ENCODE measurements around the gene CSNK1G1.
"Not testable (repeated sequence)": the region's sequence is repeated elsewhere in the genome, so short reads cannot be mapped to it uniquely, and the experiment has no call there.

The CSNK1G1 gene

DNA sequence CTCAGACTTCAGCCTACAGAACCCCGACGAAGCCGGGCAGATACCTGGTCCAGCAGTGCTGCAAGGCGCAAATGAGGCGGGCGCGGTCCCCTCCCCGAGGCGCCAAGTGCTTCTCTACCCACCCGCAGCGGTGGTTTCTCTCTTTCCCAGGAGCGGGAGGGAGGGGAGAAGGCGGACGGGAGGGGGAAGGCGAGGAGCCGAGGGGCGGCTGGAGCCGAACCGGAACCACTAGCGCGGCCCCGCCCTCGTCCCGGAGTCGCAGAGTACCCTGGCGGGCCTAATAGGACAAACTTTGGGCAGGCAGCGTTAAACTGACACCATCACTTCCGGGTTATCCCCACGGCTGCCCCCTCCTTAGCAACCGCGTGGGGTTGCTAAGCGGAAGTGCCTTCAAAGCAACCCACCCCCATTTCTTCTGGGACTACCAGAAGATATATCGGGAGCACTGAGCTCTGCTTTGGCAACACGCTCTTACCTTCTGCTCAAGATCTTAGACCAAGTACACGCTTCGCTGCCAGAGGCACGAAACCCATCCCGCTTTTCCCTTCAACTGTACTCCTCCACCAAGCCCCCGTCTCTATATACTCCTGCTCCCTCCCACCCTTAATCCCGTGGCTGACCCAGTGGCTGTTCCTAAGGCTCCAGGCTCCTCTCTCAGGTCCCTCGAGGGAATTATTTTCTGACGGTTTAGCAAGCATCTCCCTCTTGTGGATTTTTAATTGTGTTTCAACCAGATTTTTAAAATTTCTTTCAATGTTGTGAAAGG is at the start of gene CSNK1G1:
TSS of gene CSNK1G1 (minus strand) at position 230 of the 766 bp plus-strand sequence. CDS start 55,674 bp downstream, outside the sequence.
- peak; percentile 86 for DNase-seq (ENCODE audit: low read depth)

DNA sequence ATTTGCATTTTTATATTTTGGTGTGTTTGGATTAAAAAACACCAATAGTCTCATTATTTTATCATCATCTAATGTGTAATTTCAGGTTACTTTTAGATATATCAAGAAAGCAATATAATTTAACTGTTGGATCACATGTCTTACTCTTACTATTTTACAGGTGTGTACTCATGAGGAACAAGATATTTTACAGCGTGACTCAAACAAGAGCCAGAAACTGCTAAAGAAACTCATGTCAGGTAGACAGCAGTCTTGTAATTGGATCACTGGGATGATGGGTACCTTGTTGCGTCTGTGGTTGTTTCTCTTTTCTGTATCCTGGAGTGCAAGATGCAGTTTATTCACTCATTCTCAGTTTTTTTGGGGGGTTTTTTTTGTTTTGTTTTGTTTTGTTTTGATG is 44.6 kb upstream of the CSNK1G1 start:
- DNase-seq (ENCODE audit: low read depth) = no peak

DNA sequence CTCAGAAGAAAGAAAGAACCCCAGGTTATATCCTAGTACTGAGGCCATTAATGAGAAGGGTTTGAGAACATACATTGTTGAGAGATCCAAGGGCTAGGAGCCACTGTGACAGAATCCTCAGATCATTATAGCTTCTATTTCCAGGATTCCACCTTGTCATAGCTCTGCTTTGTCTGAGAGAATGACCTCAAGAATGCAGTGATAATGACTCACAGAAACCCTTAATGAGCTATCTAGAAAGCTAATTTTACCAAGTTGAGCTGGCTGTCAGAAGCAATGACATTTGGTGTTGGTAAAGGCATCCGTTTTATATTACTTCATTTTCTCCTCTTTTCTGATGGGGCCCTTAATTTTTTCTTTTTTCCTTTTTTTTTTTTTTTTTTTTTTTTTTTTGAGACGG is 42.6 kb upstream of the CSNK1G1 start:
- no peak for DNase-seq (ENCODE audit: low read depth)

DNA sequence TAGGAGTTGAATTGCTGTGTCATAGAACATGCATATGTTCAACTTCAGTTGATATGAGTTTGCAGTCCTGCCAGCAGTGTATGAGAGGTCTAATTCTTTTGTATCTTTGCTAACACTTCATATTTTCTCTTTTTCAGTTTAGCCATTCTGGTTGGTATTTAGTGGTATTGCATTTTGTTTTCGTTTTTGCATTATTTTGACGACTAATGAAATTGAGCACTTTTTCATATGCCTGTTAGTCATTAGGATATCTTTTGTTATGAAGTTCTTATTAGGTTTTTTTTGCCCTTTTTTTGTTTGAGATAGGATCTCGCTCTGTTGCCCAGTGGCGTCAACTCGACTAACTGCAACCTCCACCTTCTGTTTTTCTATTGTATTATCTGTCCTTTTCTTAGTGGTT is 40.8 kb upstream of the CSNK1G1 start:
- DNase-seq (ENCODE audit: low read depth) = no peak

DNA sequence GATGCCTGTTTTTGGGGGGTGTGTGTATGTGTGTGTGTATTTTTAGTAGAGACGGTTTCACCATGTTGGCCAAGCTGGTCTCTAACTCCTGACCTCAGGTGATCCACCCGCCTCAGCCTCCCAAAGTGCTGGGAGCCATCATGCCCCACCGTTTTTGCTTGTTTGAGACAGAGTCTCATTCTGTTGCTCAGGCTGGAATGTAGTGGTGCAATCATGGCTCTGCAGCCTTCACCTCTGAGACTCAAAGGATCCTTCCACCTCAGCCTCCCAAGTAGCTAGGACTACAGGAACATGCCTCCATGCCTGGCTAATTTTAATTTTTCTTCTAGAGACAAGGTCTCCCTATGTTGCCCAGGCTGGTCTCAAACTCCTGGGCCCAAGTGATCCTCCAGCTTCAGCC is 36.5 kb upstream of the CSNK1G1 start:
- not testable (repeated sequence) for DNase-seq (ENCODE audit: low read depth)

DNA sequence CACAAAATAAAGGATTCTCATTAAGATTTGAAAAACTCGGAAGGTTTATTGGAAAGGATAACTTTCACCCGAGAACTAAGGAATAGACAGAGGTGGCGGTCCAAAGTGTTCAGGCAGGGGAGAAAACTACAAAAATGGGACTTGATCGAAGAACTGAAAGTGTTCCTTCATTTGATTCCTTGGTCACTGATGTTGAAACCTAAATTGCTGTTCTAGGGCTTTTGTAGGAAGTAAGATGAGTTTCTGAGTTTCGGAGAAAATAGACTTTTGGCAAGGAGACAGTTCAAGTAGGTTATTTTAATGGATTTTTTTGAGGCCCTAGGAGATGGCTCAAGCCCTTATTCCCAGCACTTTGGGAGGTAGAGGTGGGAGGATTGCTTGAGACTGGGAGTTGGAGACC is 33.1 kb upstream of the CSNK1G1 start:
- no peak for DNase-seq (ENCODE audit: low read depth)

DNA sequence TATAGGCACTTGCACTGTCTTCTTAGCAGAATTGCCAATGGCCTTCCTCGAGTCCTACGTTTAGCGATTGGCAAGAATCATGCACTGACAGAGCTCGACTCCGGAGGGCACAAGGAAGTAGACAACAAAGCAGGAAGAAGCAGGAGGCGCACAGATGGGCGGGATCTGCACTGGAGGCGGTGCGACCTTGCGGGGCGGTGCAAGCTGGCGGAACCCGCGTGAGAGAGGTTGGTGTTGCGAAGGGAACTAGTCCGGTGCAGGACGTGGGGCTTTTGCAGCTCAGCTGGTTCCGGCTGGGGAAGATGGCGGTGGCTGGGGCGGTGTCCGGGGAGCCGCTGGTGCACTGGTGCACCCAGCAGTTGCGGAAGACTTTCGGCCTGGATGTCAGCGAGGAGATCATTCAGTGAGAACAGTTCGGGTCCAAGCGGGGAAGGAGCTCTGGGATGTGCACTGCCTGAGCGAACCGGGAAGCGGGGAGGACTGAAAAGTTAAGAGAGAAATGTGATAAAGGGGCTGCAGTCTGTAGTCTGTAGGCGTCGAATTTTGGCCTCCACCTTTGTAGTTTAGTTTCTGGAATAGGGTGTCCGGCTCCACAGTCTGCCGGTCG is 31.7 kb upstream of the CSNK1G1 start, which contains the start of gene TRIP4:
TSS of gene TRIP4 (plus strand) at position 275 of the 607 bp plus-strand sequence. CDS start at position 303, 28 bp downstream.
- peak; percentile 95 for DNase-seq (ENCODE audit: low read depth)

DNA sequence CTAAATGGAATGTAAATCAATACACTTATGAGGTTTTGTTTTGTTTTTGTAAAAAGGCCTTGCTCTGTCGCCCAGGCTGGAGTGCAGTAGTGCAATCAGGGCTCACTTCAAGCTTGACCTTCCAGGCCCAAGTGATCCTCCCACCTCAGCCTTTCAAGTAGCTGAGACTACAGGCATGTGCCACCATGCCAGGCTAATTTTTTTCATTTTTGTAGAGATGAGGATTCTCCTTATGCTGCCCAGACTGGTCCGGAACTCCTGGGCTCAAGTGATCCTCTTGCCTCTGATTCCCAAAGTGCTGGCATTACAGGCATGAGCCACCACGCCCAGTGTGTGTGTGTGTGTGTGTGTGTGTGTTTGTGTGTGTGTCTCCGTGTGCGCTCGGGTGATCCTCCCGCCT is 30.3 kb upstream of the CSNK1G1 start:
- no peak for DNase-seq (ENCODE audit: low read depth)

DNA sequence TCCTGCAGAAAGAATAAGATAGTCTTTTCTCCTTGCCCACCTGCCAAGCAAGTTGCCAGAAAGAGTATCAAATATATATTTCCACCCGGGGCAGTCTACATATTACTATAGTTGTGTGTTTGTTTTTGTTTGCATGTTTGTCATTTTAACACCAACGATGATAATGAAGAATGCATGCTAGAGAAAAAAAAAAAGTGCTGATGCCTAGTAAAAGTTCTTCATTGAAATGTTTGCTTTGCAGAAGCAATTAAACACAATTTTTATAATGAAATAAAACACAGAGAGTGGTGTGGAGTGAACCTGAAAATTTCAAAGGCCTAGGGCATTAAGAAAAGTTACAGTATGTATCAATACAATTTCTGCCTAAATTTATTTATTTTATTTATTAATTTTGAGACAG is 27.8 kb upstream of the CSNK1G1 start:
- DNase-seq (ENCODE audit: low read depth) = no peak

GRCh38 chr15:64381000-64381751 is 25.2 kb upstream of the CSNK1G1 start, which contains the start of gene PCLAF:
TSS of gene PCLAF (minus strand) at chr15:64381441. CDS start at chr15:64381371, 70 bp downstream.
- peak; percentile 94 for DNase-seq (ENCODE audit: low read depth)

- DNase-seq (ENCODE audit: low read depth) = not testable (repeated sequence)
Measured at GRCh38 chr15:64380130-64380870, 24.3 kb upstream of the CSNK1G1 start.

- DNase-seq (ENCODE audit: low read depth) = no peak
Measured at GRCh38 chr15:64379216-64379960, 23.4 kb upstream of the CSNK1G1 start.

GRCh38 chr15:64373360-64373759 is 17.4 kb upstream of the CSNK1G1 start:
- DNase-seq (ENCODE audit: low read depth) = no peak

DNA sequence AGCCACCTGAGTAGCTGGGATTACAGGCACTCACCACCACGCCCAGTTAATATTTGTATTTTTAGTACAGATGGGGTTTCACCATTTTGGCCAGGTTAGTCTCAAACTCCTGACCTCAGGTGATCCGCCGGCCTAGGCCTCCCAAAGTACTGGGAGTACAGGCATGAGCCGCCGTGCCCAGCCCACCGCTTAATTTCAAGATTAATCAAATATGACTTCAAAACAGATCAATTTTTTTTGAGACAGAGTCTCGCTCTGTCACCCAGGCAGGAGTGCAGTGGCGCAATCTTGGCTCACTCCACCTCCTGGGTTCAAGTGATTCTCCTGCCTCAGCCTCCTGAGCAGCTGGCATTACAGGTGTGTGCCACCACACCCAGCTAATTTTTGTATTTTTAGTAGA is 15.4 kb upstream of the CSNK1G1 start:
- DNase-seq (ENCODE audit: low read depth) = not testable (repeated sequence)

DNA sequence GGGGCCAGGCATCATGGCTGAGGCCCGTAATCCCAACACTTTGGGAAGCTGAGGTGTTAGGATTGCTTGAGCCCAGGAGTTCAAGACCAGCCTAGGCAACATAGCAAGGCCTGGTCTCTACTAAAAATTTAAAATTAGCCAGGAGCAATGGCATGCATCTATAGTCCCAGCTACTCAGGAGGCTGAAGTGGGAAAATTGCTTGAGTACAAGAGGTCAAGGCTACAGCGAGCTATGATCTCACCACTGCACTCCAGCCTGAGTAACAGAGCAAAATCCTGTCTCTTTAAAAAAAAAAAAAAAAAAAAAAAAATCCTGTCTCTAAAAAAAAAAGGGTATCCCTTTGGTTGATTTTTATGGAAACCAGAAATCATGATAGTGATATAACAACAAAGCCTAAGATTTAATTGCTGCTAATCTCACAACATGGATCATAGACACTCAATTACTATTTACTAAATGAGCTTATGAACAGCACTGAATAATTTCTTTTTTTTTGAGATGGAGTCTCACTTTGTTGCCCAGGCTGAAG is 13.2 kb upstream of the CSNK1G1 start:
- DNase-seq (ENCODE audit: low read depth) = no peak

DNA sequence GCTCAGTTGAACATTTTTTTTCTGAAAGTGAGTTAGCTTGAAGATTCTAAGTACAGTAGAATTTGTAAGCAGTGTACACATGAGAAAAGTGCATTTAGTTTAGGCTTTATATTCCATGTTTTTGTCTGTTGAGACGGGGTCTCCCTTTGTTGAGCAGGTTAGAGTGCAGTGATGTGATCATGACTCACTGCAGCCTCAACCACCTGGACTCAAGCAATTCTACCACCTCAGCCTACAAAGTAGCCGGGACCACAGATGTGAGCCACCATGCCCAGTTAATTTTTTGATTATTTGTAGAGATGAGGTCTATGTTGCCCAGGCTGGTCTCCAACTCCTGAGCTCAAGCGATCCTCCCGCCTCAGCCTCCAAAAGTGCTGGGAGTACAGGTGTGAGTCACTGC is 5.3 kb upstream of the CSNK1G1 start:
- DNase-seq (ENCODE audit: low read depth) = no peak

GRCh38 chr15:64356710-64357040 is 702 bp upstream of the CSNK1G1 start:
- no peak for DNase-seq (ENCODE audit: low read depth)

- peak; percentile 23 for DNase-seq (ENCODE audit: low read depth)
Measured at GRCh38 chr15:64355348-64355943, 527 bp downstream of the CSNK1G1 start.

GRCh38 chr15:64354688-64355344 is 1.2 kb downstream of the CSNK1G1 start:
- no peak for DNase-seq (ENCODE audit: low read depth)

GRCh38 chr15:64351265-64351664 is 4.7 kb downstream of the CSNK1G1 start:
- DNase-seq (ENCODE audit: low read depth) = no peak

Measured in activated T-cell treated with anti-CD3 and anti-CD28 coated beads for 48 hours (primary cell).